HG03469 (cell line): ENCODE measurements around the gene ARHGEF37.
"Not testable (repeated sequence)": the region's sequence is repeated elsewhere in the genome, so short reads cannot be mapped to it uniquely, and the experiment has no call there.

ENCODE experiments used
- ATAC-seq: cut with Tn5 transposase; IDR thresholded peaks from one replicate; pipeline ENCODE4 v1.9.1; 2021; ENCODE audit warnings: mild to moderate bottlenecking, moderate library complexity, moderate number of reproducible peaks; ENCODE audit not compliant: unreplicated experiment

The ARHGEF37 gene

DNA sequence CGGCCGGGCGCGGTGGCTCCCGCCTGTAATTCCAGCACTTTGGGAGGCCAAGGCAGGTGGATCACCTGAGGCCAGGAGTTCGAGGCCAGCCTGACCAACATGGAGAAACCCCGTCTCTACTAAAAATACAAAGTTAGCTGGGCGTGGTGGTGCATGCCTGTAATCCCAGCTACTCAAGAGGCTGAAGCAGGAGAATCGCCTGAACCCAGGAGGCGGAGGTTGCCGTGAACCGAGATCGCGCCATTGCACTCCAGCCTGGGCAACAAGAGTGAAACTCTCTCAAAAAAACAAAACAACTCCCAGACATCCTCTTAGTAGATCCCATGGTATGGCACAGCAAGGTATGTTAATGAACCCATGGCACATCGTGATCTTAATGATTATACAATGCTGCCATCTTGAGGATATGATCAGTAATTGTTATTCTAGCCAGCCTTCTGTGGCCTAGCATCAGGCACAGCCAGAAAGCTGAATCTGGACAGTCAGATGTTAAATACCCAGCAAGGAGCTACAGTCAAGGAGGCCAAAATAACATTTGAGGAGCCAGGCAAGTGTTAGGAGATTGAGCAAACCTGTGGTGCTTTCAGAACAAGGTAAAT lies 16.7 kb upstream of the ARHGEF37 start:
- peak; percentile 93 for ATAC-seq

DNA sequence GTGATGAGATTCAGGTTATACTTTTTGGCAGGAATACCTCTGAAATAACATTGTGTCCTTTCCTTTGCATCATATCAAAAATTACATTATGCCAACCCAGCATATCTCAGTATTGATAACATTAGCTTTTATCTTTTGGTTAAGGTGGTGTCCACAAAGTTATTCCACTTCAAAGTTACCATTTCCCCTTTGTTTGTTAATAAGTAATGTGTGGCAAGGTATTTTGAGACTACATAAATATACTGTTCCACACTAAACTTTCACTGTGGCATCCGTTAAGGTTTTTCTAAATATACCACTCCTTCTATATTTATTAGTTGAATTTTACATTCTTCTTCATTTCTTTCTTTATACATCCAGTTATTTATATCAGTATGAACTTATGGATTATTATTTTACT lies 14.1 kb upstream of the ARHGEF37 start:
- ATAC-seq, result no peak

DNA sequence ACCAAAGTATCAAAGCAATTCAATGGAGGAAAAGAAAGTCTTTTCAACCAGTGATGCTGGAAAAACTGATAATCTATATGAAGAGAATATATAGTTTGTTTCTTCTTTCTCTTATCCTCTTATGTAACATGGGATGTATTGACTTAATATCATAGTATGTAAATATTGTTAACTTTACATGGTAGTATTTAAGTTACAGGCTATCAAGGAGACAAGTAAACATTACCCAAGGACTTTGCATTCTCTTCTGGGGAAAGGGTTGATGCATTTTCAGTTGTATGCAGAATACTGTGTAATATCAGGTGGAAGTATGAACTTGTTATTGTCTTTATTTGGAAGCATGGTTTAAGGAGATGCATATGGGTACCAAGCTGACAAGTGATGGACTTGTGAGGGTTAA lies 9.1 kb upstream of the ARHGEF37 start:
- no peak for ATAC-seq

DNA sequence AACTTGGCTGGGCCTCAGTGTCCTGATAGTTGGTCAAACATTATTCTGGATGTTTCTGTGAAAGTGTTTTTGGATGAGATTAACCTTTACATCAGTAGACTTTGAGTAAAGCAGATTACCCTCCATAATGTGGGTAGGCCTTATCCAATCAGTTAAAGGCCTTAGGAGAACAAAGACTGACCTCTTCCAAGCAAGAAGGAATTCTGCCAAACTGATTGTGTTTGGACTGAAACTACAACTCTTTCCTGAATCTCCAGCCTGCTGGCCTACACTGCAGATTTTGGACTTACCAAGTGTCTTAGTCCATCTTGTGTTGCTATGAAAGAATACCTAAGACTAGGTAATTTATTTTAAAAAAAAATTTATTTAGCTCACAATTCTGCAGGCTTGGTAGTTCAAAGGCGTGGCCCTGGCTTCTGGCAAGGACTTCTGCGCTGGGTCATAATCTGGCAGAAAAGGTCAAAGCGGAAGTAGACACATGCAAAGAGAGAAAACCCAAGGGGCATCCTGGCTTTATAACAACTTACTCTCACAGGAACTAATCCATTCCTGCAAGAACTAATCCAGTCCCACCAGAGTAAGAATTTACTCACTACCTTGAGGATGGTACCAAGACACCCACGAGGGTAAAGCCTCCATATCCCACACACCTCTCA lies 8.6 kb upstream of the ARHGEF37 start:
- no peak for ATAC-seq

DNA sequence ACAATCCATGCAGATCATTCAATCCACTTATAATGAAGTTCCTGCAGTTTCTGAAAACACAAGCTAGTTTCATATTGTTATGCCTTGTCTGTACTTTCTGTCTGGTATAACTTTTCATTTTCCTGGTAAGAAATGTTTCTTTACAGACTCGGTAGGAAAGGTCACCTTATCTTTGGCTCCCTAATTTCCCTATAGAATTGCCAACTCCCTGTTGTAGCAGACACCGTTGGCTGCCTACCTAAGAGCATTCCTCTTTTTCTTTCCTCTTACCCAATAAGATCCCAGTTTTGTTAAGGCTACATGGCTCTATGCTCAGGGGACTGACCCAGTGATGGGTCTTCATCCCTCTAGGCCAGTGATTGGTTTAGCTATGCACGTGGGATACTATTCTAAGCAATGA lies 6.2 kb upstream of the ARHGEF37 start:
- ATAC-seq, result no peak

DNA sequence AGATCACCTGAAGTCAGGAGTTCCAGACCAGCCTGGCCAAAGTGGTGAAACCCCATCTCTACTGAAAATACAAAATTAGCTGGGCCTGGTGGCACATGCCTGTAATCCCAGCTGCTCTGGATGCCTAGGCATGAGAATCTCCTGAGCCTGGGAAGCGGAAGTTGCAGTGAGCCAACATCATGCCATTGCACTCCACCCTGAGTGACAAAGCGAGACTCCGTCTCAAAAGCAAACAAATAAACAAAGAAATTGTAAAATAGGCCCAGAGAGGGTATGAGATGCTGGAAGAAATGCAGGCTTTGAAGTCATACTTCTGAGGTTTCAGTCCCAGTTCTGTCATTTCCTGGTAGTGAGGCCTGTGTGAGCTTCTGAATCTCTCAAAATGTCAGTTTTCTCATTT lies 5.3 kb upstream of the ARHGEF37 start:
- ATAC-seq, result no peak

DNA sequence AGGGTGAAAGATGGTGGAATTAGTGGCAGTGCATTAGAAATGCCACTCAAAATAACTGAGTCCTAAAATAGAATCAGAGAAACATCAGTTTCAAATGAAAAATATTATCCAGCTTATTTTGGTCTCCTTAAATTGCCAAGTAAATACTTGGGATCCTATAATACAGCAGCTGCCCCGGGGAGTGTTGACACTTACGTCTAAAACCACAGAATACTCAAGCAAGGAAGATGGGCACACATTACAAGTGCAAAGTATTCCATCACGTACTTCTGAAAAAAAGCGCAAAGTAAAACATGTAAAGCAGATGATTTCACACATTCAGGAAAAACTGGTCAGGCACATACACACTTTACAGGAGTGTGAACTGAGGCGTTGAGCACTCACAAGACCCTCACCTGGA lies 2.4 kb upstream of the ARHGEF37 start:
- ATAC-seq, result no peak

DNA sequence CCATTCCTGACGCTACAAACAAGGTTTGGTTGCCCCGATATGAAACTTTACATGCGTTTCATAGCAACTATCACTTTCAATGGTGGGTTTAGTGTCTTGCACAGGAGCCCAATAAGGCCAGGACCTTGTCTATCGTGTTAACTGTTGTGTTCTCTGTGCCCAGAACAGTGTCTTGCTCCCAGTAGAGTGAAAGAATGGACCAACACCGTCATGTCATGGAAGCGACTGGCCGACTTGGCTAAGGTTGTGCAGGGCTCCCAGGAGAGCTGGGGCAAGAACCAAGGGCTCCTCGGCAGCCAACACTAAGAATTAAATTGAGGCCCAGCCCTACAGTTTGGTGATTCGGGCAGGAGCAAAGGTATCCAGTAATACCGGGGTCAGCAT lies 498 bp upstream of the ARHGEF37 start:
- no peak for ATAC-seq

DNA sequence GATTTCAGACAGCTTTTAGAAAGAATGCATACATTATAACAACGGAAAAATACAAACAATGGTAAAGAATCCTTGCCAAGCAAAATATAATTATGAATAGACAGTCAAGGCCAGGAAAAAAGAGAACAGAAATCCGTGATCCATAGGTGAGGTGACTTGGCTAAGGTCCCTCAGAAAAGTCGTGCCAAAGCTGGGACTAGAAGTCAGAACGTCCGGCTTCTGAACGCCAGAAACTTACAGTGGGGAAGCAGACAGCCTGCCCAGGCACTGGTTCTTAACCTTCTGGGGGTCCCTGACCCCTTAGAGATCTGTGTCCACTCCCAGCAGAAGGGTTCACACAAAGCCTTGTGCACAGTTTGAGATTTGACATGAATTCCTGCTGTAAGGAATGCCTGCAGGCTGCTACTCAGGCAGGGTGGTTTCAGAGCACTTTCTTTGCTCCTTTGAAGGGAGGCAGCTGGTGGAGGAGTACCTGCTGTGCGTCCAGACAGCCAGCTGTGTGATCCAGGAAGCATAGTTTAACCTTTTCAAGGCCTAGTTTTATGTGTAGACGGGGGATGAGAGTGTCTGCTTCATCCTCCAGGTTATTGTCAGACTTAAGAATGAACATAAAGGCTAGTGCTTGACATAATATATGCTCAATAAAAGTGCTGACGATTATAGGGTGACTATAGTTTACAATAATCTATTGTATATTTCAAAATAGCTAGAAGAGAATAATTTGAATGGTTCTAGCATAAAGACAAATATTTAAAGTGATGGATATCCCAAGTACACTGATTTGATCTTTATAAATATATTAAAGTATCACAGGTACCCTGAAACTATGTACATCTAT lies 852 bp downstream of the ARHGEF37 start:
- ATAC-seq, result no peak

DNA sequence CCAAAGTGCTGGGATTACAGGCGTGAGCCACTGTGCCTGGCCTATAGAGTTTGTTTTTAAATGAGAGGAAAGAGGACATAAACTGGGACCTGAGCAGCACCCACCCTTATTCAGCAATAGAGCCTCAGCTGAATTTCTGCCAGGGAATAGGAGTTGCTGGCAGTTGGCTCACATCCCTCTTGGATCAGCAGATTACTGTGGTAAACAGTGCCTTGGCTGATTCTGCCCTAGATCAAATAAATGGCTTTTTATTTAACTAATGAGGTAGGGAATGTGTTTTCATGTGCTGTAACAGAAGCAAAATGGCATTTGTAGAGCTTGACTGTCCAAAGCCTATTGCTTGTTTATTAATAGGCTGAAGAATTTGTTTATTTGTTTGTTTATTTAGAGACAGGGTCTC lies 2.1 kb downstream of the ARHGEF37 start:
- no peak for ATAC-seq

DNA sequence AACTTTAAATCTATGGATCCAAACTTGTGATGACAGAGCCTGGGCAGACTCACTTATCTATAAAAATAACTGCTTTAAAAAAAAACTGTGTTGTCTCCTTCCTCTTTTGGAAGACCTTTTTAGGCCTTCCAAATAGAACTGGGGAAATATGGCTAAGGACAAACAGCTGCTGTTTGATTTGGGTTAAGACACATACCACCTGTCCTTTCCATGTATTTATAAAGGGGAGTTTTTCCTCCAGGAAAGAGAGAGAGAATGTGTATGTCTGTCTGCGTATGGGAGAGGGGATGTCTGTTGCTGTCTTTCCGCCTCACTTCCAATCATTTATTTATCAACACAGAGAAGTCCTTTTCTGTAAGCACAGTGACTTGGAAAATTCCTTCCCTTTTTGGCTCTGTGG lies 2.8 kb downstream of the ARHGEF37 start:
- ATAC-seq, result no peak

DNA sequence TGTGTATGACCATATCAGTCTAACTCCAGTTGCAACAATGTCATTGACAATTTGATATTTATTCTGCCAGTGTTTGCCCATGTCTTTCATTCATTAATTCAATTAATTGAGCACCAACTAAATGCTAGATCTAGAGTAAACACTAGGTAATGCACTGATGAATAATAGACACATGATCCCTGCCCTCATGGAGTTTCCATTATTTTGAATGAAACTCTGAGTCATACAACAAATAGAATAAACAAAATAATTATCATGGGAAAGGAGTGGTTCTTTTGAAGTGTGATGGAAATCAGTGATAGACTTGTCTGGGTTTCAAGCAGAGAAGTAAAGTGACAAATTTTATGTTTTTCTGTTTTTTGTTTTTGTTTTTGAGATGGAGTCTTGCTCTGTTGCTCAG lies 4.6 kb downstream of the ARHGEF37 start:
- ATAC-seq, result no peak

DNA sequence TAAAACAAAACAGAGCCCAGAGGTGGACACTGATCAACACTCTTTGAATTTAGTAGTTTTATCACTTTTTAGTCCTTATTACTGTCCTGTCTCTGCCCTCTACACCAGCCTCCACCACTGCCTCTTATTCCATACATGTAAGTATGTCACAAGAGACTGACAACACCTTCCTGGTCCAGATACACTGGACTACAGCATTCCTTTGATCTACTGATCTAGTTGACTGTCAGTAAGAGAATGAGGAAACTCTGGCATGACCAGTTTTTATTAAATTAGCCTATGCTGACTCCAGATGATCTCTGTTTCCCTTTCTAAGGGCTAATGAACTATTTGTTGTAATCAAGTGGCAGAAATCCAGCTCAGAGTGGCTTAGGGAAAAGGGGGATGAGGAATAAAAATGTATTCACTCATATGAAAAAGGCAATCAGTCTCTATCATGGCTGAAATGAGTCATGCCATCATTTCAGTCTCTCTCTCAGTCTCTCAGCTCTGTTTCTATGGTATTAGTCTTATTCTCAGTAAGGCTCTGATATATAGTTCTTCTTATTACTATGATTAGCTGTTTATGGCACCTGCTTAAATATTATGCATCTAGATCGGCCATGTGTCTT lies 5.5 kb downstream of the ARHGEF37 start:
- ATAC-seq, result no peak

DNA sequence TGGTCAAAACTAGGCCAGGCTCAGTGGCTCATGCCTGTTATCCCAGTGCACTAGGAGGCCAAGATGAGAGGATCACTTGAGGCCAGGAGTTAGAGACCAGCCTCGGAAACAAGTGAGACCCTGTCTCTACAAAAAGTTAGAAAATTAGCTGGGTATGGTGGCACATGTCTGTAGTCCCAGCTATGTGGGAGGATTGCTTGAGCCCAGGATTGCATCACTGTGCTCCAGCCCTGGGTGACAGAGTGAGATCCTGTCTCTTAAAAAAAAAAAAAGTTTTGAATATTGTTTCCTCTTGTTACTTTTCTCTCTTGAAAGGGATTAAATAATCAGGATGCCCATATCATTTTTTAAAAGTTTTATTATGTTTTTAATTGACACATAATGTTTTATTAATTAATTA lies 7.6 kb downstream of the ARHGEF37 start:
- no peak for ATAC-seq

DNA sequence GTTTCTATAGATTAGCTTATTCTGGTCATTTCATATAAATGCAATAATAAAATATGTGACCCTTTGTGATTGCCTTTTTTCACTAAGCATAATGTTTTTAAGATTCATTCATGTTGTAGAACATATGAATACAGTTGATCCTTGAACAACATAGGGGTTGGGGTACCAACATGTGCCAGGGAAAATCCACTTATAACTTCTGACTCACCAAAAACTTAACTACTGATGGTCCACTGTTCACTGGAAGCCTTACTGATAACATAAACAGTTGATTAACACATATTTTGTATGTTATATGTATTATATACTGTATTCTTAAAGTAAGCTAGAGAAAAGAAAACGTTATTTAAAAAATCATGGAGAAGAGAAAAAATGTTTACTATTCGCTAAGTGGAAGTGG lies 12.1 kb downstream of the ARHGEF37 start:
- no peak for ATAC-seq

DNA sequence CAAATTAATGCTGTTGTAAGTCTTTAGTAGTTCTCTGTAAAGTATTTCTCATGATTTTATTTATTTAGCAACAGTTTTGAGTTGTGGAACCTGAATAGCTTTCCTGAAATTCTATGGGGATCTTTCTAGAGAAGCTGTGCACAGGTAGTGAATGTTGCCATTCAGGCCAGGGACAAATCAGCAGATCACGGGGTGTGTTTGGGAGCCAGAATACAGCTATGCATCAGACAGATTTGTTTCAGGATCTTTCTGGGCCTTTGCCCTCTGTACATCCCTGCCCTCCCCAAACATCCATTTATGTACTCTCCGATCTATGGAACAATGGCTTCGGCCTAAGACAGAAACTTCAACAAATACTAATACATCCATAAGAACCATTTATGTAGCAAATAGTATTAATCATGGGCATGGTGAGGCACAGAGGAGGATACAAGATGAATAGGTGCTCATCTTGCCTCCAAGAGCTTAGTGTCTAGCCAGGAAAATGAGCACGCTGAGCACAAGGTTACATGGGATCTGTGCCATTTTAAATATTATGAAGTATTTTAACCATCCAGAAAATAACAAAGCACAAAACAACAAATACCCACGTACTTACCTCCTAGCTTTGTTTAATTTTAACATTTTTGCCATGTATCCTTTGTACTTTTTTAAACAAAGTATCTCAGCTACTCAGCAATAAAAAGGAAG lies 13.1 kb downstream of the ARHGEF37 start:
- no peak for ATAC-seq

DNA sequence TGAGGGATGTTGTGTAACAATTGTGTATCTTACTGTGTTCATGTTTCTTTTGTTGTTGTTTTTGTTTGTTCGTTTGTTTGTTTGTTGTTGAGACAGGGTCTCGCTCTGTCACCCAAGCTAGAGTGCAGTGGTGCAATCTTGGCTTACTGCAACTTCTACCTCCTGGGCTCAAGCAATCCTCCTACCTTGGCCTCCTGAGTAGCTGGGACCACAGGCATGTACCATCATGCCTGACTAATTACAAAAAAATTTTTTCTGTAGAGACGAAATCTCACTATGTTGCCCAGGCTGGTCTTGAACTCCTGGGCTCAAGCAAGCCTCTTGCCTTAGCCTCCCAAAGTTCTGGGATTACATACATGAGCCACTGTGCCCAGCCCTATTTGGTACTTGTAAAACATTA lies 13.8 kb downstream of the ARHGEF37 start:
- not testable (repeated sequence) for ATAC-seq

DNA sequence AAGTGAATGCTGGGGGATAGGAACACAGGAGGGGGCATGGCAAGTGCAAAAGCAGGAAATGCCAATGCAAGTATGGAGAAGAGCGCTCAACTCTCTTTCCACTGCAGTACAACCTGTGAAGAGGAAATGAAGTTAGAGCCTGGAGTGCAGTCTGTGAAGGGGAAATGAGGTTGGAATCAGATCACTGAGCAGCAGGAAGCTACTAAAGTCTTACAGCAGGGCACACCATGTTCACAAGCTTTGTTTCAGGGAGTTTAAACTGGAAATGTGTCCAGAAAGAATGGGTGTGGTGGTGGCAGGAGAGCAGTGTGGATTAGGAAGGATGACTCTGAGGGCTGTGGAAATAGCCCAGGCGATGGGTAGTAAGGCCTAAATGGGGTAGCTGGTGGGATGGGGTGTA lies 15.4 kb downstream of the ARHGEF37 start:
- no peak for ATAC-seq

DNA sequence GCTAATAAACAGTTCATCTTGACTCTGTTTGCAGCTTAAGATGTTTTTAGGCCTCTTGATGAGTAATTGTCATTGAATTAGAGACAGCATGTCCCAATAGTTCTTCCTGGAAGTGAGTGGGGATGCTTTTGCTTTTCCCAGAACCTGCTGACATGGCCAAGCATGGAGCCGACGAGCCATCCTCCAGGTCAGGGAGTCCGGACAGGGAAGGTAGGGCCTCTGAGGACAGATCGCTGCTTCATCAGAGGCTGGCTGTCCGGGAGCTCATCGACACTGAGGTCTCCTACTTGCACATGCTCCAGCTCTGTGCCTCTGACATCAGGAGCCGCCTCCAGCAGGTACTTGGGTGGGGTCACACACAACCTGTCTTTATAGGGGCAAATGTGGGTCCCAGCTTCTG lies 16.3 kb downstream of the ARHGEF37 start:
- ATAC-seq, result no peak

DNA sequence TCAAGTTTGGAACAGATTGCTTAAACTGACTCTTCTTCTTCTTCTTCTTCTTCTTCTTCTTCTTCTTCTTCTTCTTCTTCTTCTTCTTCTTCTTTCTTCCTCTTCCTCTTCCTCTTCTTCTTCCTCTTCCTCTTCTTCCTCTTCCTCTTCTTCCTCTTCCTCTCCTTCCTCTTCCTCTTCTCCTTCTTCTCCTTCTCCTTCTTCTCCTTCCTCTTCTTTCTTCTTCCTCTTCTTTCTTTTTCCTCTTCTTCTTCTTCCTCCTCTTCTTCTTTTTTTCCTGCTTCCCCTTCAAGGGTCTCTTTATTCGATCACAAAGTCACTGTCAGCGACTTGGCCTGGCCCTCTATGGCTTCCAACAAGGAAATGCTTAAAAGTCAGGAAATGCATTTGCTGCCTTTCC lies 16.9 kb downstream of the ARHGEF37 start:
- ATAC-seq, result not testable (repeated sequence)

DNA sequence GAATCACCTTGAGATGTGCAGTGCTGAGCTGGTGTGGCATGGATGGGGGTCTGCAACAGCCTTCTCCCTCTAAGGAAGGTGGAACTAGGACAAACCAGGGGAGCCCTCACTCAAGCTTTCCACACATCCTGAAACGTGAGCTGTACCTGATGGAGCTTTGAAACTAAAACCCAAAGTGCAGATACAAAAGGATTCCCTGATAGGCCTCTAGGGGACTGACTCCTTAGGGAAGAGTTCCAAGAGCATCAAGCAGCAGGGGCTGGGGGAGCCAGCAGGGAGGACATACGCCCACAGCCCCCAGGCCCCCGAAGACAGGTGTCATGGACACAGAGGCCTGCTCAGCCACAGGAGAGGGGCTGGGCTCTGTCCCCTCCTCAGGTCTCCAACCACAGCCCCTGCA lies 17.7 kb downstream of the ARHGEF37 start:
- no peak for ATAC-seq
